GM12892 (cell line): ENCODE measurements around the gene HTR1D.

Experiments
- POLR2A ChIP-seq: IDR thresholded peaks from 2 replicates; pipeline ENCODE4 v1.6.1; 2011; ENCODE audit warnings: low read depth, low read length, control low read depth
- TAF1 ChIP-seq: IDR thresholded peaks from 2 replicates; pipeline ENCODE4 v1.6.1; 2011; ENCODE audit warnings: low read depth, mild to moderate bottlenecking, control low read depth, low read length, borderline replicate concordance

DNA sequence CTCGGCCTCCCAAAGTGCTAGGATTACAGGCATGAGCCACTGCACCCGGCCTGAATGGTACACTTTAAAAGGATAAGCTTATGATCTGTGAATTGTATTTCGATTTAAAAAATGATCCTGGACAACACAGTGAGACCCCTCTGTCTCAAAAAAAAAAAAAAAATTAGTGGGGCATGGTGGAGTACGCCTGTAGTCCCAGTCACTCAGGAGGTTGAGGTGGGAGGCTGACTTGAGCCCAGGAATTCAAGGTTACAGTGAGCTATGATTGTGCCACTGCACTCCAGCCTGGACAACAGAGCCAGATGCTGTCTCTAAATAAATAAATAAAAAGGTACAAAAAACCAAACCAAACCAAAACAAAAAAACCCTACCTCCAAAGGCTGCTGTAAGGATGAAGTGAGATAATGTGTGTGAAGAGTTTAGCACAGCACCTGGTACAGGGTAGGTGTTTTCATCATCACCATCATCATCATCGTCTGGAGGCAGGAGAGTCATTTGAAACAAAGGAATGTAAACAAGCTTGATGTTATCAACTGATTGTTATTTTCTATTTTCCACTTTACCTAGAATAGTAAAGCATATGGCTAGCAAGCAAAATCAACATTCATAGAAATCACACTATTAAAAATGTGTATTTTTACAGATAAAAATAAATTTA, 22.5 kb upstream of the HTR1D start:
- TF ChIP-seq POLR2A (no peak), TAF1 (no peak)
